SHP77 treated with DMSO at 0.1 percent for 48 hours (cell line): ENCODE data around the gene FER.
"Not testable (repeated sequence)": the region's sequence is repeated elsewhere in the genome, so short reads cannot be mapped to it uniquely, and the experiment has no call there.

Experiments
- DNase-seq: peaks from one replicate; lab custom pipeline; 2025; lab: John Stamatoyannopoulos, UW

Gene FER

DNA sequence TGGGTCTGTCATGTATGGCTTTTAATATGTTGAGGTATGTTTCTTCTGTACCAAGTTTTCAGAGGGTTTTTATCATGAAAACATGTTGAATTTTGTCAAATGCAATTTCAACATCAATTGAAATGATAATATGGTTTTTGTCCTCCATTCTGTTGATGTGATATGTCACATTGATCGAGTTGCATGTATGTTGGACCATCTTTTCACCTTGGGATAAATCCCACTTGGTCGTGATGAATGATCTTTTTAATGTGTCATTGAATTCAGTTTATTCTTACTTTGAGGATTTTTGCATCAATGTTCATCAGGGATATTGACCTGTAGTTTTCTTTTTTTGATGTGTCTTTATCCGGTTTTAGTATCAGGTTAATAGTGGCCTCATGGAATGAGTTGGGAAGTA, 373.5 kb downstream of the FER start:
- DNase-seq = no peak

DNA sequence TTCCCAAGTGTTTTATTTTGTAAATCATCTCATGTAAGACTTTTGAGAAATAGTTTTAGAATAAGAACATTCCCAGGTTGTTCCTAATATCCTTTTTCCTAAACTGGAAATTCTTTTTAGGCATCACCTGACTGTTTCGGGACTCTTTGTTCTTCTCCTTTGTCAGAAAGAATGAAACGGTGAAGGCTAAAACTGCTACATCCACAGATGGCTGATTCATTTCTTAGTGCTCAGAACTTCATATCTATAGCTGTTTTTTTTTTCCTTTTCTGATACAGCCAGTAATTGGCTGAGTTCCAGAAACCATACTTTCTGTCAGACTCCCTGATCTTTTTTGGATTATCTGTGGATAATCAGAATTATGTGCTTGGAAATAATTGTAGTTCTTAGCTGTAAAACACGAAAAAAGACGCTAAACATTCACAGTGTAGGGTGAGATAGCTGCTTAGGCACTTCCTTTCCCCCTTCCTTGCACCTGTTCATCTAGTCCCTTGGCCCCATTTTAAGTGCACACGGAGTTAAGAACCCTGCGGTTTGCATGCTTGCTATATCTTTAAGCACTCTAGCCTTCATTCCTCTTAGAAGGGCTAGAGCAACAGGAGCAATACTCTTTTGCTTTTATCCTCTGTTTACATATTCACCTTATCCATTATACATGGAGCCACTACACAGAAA, 378.2 kb downstream of the FER start:
- DNase-seq = no peak

DNA sequence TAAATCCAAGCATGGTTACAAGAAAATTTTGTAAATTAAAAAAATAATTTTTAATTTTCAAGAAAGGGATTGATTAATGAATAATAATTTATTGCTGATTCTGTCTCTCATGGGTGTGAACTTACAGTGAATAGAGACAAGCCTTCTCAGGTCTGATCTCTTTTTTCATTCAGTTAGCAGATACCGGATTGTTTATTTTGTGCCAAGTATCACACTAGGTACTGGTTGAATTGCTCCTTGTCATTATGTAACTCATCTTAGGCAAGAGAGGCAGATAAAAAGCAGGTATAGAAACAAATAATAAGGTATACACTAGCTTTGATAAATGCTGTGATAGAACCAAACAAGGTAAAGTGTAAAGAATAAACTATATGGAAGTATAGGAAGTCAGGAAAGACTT, 378.8 kb downstream of the FER start:
- no peak for DNase-seq

DNA sequence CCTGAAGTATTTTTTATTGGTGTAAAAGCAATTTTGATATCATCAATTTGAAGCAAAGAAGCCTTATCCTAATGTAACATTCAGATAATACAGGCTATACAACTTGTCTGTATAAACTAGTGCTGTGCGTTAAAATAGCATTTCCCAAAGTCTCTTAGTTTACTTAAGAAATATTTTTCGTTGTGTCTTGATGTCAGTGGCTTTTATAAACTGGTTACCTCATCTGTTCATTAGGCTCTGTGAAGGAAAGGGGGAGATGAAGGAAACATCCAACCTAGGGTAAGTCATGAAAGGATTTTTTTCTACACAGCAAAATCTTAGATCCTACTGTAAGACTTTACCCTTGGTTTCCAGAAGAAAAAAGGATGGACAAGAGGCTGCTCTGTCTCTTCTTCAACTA, 389.2 kb downstream of the FER start:
- DNase-seq = no peak

DNA sequence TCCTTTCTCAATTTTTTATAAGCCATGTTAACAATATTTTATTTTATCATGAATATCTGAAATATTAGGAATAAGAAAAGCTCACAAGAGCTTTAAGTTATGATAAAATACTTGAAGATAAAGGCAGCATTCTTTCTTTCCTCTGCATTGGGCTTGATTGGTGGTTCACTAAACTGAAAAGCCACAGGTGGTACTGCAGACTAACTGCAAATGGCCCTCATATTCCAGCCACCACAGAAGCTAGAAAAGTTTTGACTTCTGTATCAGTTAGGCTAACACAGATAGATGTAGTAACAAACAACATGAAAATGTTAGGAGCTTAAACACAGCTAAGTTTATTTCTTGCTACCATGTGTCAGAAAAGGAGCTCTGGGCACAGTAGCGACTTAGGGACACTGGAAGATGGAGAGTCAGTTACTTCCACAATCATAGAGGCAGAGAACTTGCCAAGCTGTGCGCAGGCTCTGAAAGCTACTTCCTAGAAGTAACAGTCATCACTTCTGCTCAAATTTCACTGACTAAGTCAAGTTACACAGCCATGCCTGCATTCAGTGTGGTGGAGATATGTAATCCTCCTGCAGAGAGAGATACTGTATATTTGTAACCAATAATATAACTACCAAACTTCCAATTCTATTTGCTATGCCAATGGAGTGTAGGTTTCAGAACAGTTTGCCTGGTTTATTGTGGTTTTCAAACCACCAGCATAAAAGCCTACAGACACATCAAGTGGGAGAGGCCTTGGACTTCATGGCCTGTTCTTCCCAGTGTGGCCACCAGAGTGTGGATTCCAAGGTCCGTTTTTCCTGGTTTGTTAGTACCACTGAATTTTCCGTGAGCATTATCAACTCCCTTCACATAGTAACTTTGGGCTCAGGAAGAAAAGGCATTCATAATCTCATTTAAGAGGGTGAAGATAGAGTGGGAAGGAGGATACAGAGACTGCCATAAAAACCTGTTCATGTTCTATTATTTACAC, 393.8 kb downstream of the FER start:
- DNase-seq = no peak

DNA sequence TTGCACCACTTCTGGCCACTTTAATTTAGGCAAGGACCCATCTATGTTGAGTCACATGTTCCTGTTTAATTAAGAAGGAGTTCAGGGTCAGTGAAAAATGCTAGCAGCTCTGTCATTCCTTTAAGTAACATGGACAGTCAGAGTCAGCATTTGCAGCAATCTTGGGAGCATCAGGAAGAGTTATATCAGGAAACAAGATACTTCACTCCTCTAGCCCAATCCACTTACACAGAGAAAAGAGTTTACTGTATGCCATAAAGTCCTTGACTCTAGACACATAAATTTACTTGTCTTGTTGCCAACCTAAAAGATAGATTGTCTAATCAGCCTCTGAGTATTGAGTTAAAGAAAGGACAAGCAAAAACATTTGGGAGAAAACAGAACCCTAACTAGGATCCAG, 395.3 kb downstream of the FER start:
- no peak for DNase-seq

DNA sequence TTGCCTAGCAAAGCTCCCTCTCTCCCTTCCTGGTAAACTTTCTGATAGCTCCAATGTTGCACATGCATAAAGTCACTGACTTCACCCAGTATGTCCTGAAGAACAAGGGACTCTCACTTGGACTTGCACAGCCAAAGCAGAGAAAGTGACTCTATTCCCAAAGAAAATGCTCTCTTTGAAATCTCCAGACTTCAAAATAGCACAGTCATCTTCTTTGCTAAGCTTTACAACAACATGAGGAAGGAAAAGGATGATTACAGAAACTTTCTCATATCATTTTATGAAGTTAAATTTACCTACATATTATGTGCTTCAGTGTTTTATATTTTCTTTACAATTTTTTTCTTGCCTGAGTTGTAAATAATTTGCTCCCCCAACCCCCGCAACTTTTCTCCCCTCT, 397.4 kb downstream of the FER start:
- DNase-seq = no peak

DNA sequence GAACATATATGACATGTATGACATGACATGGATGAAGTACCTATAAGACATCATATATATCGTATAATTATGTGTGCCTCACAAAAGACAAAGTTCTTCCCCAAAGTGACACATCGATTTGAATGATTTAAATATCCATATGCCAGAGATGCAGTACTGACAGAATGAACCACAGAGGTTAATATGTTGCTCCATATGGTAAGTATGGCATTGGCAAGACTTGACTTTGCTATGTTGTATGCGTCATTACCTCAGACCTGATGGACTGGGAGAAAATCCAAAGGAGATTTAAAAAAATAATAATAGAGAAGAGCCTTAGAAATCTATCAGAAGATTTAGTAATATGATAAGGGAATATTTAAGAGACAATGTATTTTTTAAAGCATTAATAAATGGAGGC, 398.9 kb downstream of the FER start:
- DNase-seq = no peak

DNA sequence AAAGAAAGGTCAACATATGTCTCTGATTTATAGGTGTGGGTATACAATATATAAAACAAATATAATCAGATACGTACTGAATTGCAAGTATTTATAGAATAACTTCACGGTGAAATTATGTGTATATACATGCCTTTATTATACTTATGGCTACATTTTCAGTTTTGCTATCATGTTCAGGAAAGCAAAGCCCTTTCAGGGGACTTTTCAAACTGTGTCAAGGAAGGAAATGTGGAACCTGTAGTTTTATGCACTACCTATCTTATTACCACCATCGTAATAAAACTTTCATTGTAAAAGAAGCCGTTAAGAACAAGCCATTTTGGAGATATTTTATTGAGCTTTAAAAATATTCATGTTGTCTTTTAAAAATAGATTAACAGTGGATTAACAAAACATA, 404.9 kb downstream of the FER start:
- no peak for DNase-seq

DNA sequence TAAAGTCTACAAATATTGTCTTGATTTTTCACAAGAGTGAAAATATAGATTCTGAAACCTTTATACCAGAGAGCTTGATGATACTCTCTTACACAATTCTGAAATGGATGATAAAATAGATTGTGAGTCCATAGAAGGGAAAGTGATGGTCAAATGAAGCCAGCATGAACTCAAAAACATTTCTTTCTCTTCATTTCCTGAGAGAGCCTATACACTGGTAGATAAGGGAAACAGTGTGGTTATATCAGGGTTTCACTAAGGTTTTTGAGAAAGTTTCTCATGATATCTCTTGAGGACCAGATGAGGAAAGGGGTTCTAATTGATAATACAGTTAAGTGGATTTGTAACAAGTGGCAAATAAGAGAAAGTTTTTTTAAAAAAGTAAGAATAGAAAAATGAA, 407.9 kb downstream of the FER start:
- DNase-seq = no peak

DNA sequence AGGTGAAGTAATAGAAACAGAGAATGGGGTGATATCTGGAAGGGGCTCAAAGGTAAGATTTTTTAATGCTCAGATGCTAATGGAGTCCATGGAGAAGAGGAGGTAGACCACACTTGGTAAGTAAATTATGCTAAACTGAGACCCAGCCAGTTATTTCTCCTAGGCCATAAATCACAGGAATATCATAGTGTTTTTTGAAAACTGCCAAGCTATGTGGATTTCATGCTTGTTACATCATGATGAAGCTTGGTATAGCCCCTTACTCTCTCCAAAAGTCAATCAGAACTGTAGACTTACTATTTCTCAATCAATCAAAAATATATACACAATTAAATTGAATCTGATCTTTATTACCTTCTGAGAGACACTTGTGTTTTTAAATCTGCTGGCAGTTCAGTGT, 409.2 kb downstream of the FER start:
- DNase-seq = no peak

DNA sequence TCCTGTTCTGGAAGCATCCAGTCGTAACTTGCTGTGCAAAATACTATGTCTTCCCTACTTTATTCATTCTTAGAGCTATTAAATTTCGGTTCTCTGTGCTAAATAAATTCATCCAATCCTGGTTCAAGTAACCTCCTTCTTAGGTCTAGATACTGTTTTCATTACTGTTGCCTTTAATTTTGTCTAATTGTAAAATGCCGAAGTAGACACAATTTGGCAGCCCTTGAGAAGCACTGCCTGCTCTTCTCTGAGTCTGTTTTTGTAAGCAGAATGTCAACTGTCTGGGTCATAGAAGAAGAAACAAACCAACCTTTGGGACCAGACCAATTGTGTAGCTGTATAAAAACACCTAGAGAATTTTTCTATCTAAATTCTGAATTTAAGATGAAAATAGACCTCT, 412.8 kb downstream of the FER start:
- DNase-seq = no peak

DNA sequence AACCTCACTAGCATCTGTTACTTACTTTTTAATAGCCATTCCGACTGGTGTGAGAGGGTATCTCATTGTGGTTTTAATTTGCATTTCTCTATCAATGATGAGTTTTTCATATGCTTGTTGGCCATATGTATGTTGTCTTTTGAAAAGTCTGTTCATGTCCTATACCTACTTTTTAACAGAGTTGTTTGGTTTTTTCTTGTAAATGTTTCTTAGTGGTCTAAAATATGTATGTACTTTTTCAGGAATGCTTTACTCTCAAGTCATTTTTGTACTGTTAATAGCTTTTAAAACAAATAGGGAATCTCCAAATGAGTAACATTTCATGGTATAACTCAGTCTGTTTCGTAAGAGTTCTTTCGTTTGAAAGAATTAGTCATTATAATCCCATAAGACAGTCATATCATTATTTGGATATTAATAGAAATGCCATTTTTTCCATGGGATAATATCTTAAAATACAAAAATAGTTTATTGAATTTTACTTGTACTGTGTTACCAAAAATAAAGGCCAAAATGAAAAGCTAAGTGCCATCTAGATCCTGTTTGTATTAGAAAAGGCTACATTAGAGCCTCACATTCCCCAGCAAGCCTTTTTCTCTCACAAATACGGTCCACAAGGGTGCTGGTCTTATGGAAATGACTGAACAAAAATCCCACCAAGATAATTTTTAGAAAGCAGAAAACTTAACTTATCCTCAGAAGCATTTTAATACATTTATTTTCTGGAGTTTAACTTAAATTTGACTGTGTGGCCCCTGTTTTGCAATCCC, 414.4 kb downstream of the FER start:
- DNase-seq = no peak

DNA sequence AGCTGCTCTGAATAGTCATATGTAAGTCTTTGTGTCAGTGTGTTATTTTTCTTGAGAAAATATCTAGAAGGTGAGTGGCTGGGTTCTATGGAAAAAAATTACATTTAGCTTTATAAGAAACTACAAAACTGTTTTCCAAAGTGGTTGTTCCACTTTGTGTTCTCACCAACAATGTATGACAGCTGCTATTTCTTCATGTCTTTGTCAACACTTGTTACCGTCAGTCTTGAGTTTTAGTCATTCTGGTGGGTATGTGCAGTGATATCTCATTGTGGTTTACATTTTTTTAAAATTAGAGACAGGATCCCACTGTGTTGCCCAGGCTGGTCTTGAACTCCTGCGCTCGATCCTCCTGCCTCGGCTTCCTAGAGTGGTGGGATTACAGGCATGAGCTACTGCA, 415.6 kb downstream of the FER start:
- no peak for DNase-seq

DNA sequence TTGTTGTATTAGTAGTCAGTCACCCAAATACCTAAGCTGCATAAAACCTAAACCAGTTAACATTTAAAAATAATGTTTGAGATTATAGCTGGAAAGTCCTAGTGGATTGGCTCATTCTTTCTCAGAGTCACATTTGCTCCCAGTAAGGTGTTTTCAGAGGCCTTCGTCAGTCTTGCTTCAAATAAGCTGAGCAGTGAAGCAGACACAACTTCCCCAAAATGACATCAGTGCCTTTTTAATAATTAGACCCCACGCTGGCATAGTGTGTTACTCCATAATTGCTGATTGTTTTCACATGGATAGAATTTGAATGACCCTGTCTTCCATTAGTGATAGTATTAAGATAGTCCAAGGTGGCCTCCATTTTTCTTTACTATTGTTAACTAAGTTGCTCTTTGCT, 416.3 kb downstream of the FER start:
- DNase-seq = no peak

DNA sequence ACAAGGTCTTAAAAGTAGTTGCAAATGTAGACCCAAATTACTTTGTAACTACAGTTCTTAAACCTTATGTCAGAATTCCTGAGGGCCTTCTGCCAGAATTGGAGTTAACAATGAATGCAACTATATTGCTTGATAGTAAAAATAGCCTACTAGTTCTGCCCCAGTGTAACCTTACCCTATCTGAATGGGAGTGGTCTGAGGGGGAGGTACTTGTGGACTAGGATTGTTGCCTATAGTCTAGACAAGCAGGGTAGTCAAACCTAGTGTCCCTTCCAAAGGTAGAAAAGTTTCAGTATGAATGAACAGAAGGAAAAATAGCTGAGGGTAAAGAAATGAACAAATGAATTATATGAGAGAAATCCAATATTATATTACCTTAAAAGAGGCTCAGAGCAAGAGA, 419.9 kb downstream of the FER start:
- DNase-seq = no peak

DNA sequence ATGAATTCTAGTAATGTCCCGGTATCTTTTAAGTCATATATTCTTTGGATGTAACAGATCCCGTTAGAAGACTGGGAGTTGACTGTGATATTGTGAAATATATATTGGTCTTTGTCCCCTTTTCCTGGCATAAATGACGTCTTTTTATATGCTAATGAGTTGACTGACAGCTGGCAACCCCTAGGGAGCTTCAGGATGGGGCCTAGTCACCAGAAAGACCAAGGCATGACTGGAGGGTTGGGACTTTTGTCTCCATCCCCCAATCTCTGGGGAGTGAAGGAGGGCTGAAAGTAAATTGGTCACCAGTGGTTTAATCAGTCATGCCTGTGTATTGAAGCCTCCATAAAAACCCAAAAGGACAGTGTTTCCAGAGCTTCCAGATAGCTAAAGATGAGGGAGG, 420.5 kb downstream of the FER start:
- no peak for DNase-seq

DNA sequence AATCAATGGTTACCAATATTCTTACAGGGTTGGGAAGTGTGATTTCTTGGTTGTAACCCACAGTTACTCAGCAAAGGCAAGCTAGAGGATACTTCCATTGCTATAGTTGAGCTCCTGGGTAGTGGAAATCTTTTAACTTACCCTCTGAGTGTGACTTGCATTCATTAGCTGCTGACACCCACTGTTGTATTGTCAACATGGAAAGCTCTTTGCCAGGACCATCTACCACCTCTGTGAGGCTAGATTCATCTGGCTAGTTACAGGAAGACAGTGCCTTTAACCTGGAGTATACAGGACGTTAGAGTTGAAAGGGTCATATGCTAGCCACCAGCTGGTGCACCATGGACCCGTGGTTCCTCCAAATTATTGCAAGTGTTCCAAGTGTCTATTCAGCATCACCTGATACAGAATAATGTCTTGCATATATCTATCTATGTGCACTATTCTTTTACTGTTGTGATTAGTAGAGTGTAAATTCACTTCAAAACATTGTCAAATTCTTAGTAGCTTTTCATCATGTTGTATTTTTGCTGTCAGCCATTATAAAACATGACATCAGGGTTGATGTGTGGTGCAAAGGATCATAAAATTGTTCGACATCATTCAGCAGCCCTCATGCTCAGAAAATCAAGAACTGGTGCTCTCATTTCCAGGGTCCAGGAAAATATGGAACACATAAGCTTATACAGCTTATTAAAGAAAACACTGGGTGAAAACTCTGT, 423.1 kb downstream of the FER start:
- no peak for DNase-seq

DNA sequence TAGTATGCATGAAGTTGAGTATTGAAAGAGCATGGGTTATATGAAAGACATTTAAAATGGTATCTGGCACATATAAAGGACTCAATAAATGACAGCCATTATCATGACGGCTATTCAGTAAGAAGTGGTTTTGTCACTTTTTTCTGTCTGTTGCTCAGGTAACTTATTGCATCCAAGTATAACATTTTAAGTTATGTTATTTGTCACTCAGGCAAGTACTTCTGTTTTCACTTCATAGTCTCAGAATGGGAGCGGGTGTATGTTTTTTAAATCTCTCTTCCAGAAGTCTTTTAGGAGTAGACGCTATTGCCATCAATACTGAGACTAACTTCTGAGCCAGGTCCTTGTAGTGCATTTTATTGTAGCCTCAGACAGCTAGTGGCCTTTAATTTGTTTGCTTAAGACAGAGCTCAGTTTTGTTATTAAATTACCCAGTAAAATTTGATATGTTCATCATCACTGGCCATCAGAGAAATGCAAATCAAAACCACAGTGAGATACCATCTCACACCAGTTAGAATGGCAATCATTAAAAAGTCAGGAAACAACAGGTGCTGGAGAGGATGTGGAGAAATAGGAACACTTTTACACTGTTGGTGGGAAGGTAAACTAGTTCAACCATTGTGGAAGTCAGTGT, 423.9 kb downstream of the FER start:
- not testable (repeated sequence) for DNase-seq

DNA sequence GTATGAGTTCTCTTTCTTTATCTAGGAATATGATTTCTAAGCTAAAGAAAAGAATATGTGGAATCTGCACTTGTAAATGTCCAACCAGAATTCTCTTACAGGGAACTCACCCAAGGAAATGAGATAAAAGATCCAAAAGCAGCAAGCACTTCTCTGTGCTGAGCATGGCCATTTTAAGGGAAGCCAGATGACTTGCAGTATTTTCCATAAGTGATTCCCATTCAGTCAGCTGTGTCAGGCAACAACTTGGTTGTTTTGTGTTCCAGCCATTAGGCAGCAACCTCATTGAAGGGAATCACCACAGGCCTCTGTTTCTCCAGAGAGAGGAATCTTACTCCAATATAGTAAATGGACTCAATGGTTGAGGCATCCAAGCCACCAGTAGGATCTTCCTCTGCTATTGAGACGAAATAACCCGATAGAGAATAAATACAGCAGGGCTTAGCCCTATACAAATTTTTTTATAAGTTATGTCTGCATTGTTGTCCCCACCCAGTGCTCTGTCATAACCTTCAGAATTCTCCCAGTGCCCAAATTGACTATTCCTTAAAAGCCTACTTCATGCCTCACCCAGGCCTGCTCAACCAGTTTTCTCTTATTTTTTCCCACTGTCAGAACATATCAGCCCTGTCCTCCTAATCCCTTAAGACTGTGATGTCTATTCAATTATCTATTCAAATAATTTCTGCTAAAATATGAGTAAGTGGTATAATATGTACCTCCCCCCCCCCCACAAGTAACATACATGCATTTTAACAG, 425.5 kb downstream of the FER start:
- no peak for DNase-seq

DNA sequence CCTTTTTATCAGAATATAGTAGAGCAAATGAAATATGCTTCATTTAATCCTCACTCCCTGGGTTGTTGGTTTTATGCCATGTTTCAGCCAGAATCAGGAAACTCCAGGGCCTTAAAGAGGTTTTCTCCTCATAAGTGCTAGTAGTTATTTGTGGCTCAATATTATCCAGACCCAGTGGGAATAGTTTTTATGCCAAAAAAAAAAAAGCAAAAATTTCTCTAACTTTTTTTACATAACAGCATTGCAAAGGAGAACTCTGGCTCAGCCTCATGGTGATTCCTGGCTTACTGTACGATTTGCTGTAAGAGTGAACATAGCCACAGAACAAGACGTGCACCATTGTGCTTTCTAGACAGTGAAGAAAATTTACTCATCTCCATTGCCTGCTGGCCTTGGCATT, 429.5 kb downstream of the FER start:
- no peak for DNase-seq
